MM.1S (cell line): ENCODE results near the gene PRKCZ.

Experiments
- DNase-seq: peaks from one replicate; pipeline ENCODE4 v3.0.0-alpha.2; 2015
- H2AFZ ChIP-seq: fragments of 300-600 bp; sonication (generic); 2 replicates; pipeline ENCODE4 v1.6.0; 2016; ENCODE audit warnings: antibody characterized with exemption, low read length
- H3F3A ChIP-seq: fragments of 300-600 bp; sonication (generic); 2 replicates; pipeline ENCODE4 v1.6.1; 2016; ENCODE audit warnings: mild to moderate bottlenecking, antibody characterized with exemption, low read length, moderate library complexity, mixed read lengths; ENCODE audit not compliant: insufficient read depth
- H3K27ac ChIP-seq: fragments of 300-600 bp; sonication (generic); 2 replicates; pipeline ENCODE4 v1.5.1; 2016; ENCODE audit warnings: mild to moderate bottlenecking, low read length
- H3K27me3 ChIP-seq: fragments of 300-600 bp; sonication (generic); replicated peaks from 2 replicates; pipeline ENCODE4 v1.6.0; 2016; ENCODE audit warnings: low read length; ENCODE audit not compliant: insufficient read depth
- H3K36me3 ChIP-seq: fragments of 300-600 bp; sonication (generic); replicated peaks from 2 replicates; pipeline ENCODE4 v1.6.1; 2016; ENCODE audit warnings: mild to moderate bottlenecking, low read length, mixed read lengths; ENCODE audit not compliant: insufficient read depth
- H3K4me1 ChIP-seq: fragments of 300-600 bp; sonication (generic); 2 replicates; pipeline ENCODE4 v1.6.1; 2016; ENCODE audit warnings: low read length, mixed read lengths
- H3K4me2 ChIP-seq: fragments of 300-600 bp; sonication (generic); 2 replicates; pipeline ENCODE4 v1.6.0; 2016; ENCODE audit warnings: low read depth, low read length
- H3K4me3 ChIP-seq: fragments of 300-600 bp; sonication (generic); 2 replicates; pipeline ENCODE4 v1.5.1; 2016; ENCODE audit warnings: low read length, mixed read lengths
- H3K79me2 ChIP-seq: fragments of 300-600 bp; sonication (generic); 2 replicates; pipeline ENCODE4 v1.6.1; 2016; ENCODE audit warnings: mixed run types, low read length, mixed read lengths
- H3K9ac ChIP-seq: fragments of 300-600 bp; sonication (generic); 2 replicates; pipeline ENCODE4 v1.6.1; 2016; ENCODE audit warnings: low read length, mixed read lengths
- H3K9me2 ChIP-seq: fragments of 300-600 bp; sonication (generic); replicated peaks from 2 replicates; pipeline ENCODE4 v1.6.1; 2016; ENCODE audit warnings: mild to moderate bottlenecking, low read length, mixed read lengths; ENCODE audit not compliant: insufficient read depth
- H3K9me3 ChIP-seq: fragments of 300-600 bp; sonication (generic); replicated peaks from 2 replicates; pipeline ENCODE4 v1.6.1; 2016; ENCODE audit warnings: mild to moderate bottlenecking, low read length, mixed read lengths; ENCODE audit not compliant: insufficient read depth
- H4K20me1 ChIP-seq: fragments of 300-600 bp; sonication (generic); 2 replicates; pipeline ENCODE4 v1.6.1; 2016; ENCODE audit warnings: mild to moderate bottlenecking, low read length, moderate library complexity, mixed read lengths; ENCODE audit not compliant: insufficient read depth
- CTCF ChIP-seq: fragments of 300-600 bp; sonication (generic); IDR thresholded peaks from 2 replicates; pipeline ENCODE4 v1.5.1; 2016; ENCODE audit warnings: antibody characterized with exemption, low read length, mixed read lengths
- EZH2 ChIP-seq: fragments of 300-600 bp; sonication (generic); optimal IDR thresholded peaks from 2 replicates; pipeline ENCODE3; 2017; ENCODE audit warnings: low read depth, mild to moderate bottlenecking, antibody characterized with exemption, low read length, mixed read lengths
- EZH2phosphoT487 ChIP-seq: fragments of 300-600 bp; sonication (generic); IDR thresholded peaks from 2 replicates; pipeline ENCODE4 v1.6.1; 2018; ENCODE audit warnings: antibody characterized with exemption, low read length

PRKCZ gene

GRCh38 chr1:2110738-2111673, 60.8 kb downstream of the PRKCZ start:
- Histone ChIP-seq H3K9ac (no peak overlapping the region), H4K20me1 (no peaks in the 10 kb centered on the region), H2AFZ (no peak overlapping the region), H3K4me3 (no peak overlapping the region), H3K27me3 (peaks cover 79% of the 10 kb centered on the region), H3F3A (no peaks in the 10 kb centered on the region), H3K9me3 (no peaks in the 10 kb centered on the region), H3K4me2 (no peak overlapping the region), H3K27ac (no peak overlapping the region), H3K9me2 (no peaks in the 10 kb centered on the region), H3K4me1 (no peaks in the 10 kb centered on the region), H3K36me3 (no peaks in the 10 kb centered on the region), H3K79me2 (no peaks in the 10 kb centered on the region)
- DNase-seq = no peak
- no peak for TF ChIP-seq EZH2
- TF ChIP-seq CTCF = no peak
- no peak for TF ChIP-seq EZH2phosphoT487

- Histone ChIP-seq H3K36me3 (no peaks in the 10 kb centered on the region), H3K9me2 (no peaks in the 10 kb centered on the region), H2AFZ (no peak overlapping the region), H3K4me3 (no peak overlapping the region), H3F3A (no peaks in the 10 kb centered on the region), H3K9ac (no peak overlapping the region), H3K4me2 (no peak overlapping the region), H4K20me1 (no peaks in the 10 kb centered on the region), H3K27ac (no peak overlapping the region), H3K79me2 (no peaks in the 10 kb centered on the region), H3K27me3 (peaks cover 82% of the 10 kb centered on the region), H3K9me3 (no peaks in the 10 kb centered on the region), H3K4me1 (no peaks in the 10 kb centered on the region)
- DNase-seq = no peak
- TF ChIP-seq EZH2 = no peak
- TF ChIP-seq EZH2phosphoT487 = no peak
- TF ChIP-seq CTCF = no peak
Measured at GRCh38 chr1:2111674-2112035, 61.4 kb downstream of the PRKCZ start.

GRCh38 chr1:2112280-2112701, 62.1 kb downstream of the PRKCZ start:
- Histone ChIP-seq H4K20me1 (no peaks in the 10 kb centered on the region), H3F3A (no peaks in the 10 kb centered on the region), H2AFZ (no peak overlapping the region), H3K9ac (no peak overlapping the region), H3K27me3 (peaks cover 80% of the 10 kb centered on the region), H3K9me3 (no peaks in the 10 kb centered on the region), H3K4me1 (no peaks in the 10 kb centered on the region), H3K79me2 (no peaks in the 10 kb centered on the region), H3K9me2 (no peaks in the 10 kb centered on the region), H3K4me3 (no peak overlapping the region), H3K27ac (no peak overlapping the region), H3K4me2 (no peak overlapping the region), H3K36me3 (no peaks in the 10 kb centered on the region)
- no peak for DNase-seq
- TF ChIP-seq EZH2phosphoT487 (no peak), CTCF (no peak), EZH2 (no peak)
